ENCODE data around the gene LONP2.

LONP2 gene

GRCh38 chr16:48223490-48223889 lies 20.6 kb upstream of the LONP2 start:
- Histone ChIP-seq H3K27ac (ENCODE audit: low read length) (no peak overlapping the region), H3K4me2 (ENCODE audit: low read depth, low read length) (no peak overlapping the region), H3K9me3 (replicated peaks; ENCODE audit: insufficient read depth, low read length) (no peaks in the 10 kb centered on the region), H2AFZ (ENCODE audit: low read length) (no peak overlapping the region), H3K9ac (ENCODE audit: low read length) (no peak overlapping the region), H3F3A (ENCODE audit: insufficient read depth, low read length) (no peaks in the 10 kb centered on the region), H3K27me3 (replicated peaks; ENCODE audit: insufficient read depth, low read length) (no peaks in the 10 kb centered on the region), H4K20me1 (ENCODE audit: insufficient read depth, low read length) (no peaks in the 10 kb centered on the region), H3K4me1 (ENCODE audit: low read length) (no peaks in the 10 kb centered on the region), H3K36me3 (replicated peaks; ENCODE audit: insufficient read depth, low read length) (no peaks in the 10 kb centered on the region), H3K79me2 (ENCODE audit: low read length) (no peaks in the 10 kb centered on the region), H3K4me3 (ENCODE audit: low read length) (no peak overlapping the region), H3K9me2 (replicated peaks; ENCODE audit: insufficient read depth, low read length) (no peaks in the 10 kb centered on the region)
- TF ChIP-seq EZH2 (optimal IDR thresholded peaks at IDR 0.05; ENCODE audit: low read depth, low read length) (no peak), EZH2phosphoT487 (IDR thresholded peaks at IDR 0.05; ENCODE audit: low read length) (no peak)
- TF ChIP-seq, protein P1, sequence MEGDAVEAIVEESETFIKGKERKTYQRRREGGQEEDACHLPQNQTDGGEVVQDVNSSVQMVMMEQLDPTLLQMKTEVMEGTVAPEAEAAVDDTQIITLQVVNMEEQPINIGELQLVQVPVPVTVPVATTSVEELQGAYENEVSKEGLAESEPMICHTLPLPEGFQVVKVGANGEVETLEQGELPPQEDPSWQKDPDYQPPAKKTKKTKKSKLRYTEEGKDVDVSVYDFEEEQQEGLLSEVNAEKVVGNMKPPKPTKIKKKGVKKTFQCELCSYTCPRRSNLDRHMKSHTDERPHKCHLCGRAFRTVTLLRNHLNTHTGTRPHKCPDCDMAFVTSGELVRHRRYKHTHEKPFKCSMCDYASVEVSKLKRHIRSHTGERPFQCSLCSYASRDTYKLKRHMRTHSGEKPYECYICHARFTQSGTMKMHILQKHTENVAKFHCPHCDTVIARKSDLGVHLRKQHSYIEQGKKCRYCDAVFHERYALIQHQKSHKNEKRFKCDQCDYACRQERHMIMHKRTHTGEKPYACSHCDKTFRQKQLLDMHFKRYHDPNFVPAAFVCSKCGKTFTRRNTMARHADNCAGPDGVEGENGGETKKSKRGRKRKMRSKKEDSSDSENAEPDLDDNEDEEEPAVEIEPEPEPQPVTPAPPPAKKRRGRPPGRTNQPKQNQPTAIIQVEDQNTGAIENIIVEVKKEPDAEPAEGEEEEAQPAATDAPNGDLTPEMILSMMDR (IDR thresholded peaks at IDR 0.05; ENCODE audit: low read length) = no peak
- DNase-seq = no peak

GRCh38 chr16:48225456-48225855 lies 18.6 kb upstream of the LONP2 start:
- no peak overlapping the region for H2AFZ ChIP-seq (ENCODE audit: low read length)

GRCh38 chr16:48231727-48232492 lies 12.2 kb upstream of the LONP2 start:
- Histone ChIP-seq H3K4me3 (ENCODE audit: low read length) (peak overlapping the region; percentile 6; the same call in 1 of the 2 replicates), H3K27ac (ENCODE audit: low read length) (no peak overlapping the region), H3K4me2 (ENCODE audit: low read depth, low read length) (peak overlapping the region; percentile 54), H4K20me1 (ENCODE audit: insufficient read depth, low read length) (no peaks in the 10 kb centered on the region), H2AFZ (ENCODE audit: low read length) (peak overlapping the region; percentile 73), H3K9me3 (replicated peaks; ENCODE audit: insufficient read depth, low read length) (no peaks in the 10 kb centered on the region), H3K4me1 (ENCODE audit: low read length) (no peaks in the 10 kb centered on the region), H3K9ac (ENCODE audit: low read length) (peak overlapping the region; percentile 16; the same call in 1 of the 2 replicates), H3F3A (ENCODE audit: insufficient read depth, low read length) (no peaks in the 10 kb centered on the region), H3K36me3 (replicated peaks; ENCODE audit: insufficient read depth, low read length) (no peaks in the 10 kb centered on the region), H3K79me2 (ENCODE audit: low read length) (no peaks in the 10 kb centered on the region), H3K9me2 (replicated peaks; ENCODE audit: insufficient read depth, low read length) (no peaks in the 10 kb centered on the region), H3K27me3 (replicated peaks; ENCODE audit: insufficient read depth, low read length) (no peaks in the 10 kb centered on the region)
- peak; percentile 42 for DNase-seq
- TF ChIP-seq, protein P1 (IDR thresholded peaks at IDR 0.05; ENCODE audit: low read length) = peak; percentile 40
- no peak for TF ChIP-seq EZH2phosphoT487 (IDR thresholded peaks at IDR 0.05; ENCODE audit: low read length)
- no peak for TF ChIP-seq EZH2 (optimal IDR thresholded peaks at IDR 0.05; ENCODE audit: low read depth, low read length)

More at GRCh38 chr16:48225456-48225855, 18.6 kb upstream of the LONP2 start:
- Histone ChIP-seq H3K4me2 (ENCODE audit: low read depth, low read length) (no peak overlapping the region), H3K27ac (ENCODE audit: low read length) (no peak overlapping the region), H3K9ac (ENCODE audit: low read length) (no peak overlapping the region), H3K9me2 (replicated peaks; ENCODE audit: insufficient read depth, low read length) (no peaks in the 10 kb centered on the region), H3K4me3 (ENCODE audit: low read length) (no peak overlapping the region), H3K79me2 (ENCODE audit: low read length) (no peaks in the 10 kb centered on the region), H3F3A (ENCODE audit: insufficient read depth, low read length) (no peaks in the 10 kb centered on the region), H4K20me1 (ENCODE audit: insufficient read depth, low read length) (no peaks in the 10 kb centered on the region), H3K4me1 (ENCODE audit: low read length) (no peaks in the 10 kb centered on the region), H3K9me3 (replicated peaks; ENCODE audit: insufficient read depth, low read length) (no peaks in the 10 kb centered on the region), H3K27me3 (replicated peaks; ENCODE audit: insufficient read depth, low read length) (no peaks in the 10 kb centered on the region), H3K36me3 (replicated peaks; ENCODE audit: insufficient read depth, low read length) (no peaks in the 10 kb centered on the region)
- TF ChIP-seq EZH2phosphoT487 (IDR thresholded peaks at IDR 0.05; ENCODE audit: low read length) (no peak), EZH2 (optimal IDR thresholded peaks at IDR 0.05; ENCODE audit: low read depth, low read length) (no peak)
- TF ChIP-seq, protein P1 (IDR thresholded peaks at IDR 0.05; ENCODE audit: low read length) = no peak
- DNase-seq = no peak
